ENCODE measurements around the gene DPY19L1.
"Not testable (repeated sequence)": the region's sequence is repeated elsewhere in the genome, so short reads cannot be mapped to it uniquely, and the experiment has no call there.

The DPY19L1 gene

DNA sequence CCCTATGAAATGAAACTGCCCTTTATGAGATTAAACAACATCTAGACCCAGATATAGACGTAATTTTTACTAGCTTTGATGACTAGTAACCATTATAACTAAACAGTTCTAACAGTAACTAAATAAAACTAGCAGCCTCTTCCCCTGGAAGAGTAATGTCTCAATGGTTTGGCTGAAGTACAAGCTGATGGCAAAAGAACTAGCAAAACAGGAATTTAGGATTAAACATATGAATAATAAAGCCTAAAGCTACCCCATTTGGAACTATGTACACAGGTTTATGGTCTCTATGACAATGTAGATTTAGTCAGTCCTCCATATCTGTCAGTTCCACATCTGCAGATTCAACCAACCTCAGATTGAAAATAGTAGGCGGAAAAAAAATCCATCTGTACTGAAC is 6.4 kb downstream of the DPY19L1 start:
- DNase-seq = no peak

DNA sequence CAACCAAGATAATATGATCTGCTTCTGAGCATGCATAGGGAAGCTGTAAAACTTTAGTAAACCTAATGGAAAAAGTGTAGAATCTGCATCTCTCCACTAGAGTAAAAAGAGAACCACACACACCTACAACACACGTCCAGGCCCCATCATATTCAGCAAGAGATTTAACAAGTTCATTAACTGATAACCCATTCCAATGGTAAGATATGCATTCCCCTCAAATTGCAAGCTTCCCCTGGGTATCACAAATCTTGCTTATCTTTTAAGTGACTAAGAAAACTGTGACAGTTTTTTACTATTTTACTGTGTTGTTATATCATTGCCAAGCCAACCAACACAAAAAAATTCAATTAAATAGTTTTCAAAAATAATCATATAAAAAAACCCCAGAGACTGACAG is 8.0 kb downstream of the DPY19L1 start:
- no peak for DNase-seq

DNA sequence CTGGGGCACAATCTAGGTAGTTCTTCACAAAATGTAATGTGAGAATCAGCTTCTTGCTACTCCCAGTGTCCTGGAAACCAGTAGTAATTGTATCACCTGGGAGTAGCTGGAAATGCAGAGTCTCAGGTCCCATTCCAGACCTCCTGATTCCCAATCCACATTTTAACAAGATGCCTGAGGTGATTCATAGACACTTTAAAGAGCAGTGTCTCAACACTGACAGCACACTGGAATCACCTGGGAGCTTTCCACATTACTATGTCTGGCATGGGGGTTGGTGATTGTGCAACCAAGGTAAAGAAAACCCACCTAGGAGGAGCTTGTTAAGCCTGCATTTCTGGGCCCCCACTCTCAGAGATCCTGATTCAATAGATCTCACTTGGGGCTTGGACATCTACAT is 11.1 kb downstream of the DPY19L1 start:
- DNase-seq = no peak

DNA sequence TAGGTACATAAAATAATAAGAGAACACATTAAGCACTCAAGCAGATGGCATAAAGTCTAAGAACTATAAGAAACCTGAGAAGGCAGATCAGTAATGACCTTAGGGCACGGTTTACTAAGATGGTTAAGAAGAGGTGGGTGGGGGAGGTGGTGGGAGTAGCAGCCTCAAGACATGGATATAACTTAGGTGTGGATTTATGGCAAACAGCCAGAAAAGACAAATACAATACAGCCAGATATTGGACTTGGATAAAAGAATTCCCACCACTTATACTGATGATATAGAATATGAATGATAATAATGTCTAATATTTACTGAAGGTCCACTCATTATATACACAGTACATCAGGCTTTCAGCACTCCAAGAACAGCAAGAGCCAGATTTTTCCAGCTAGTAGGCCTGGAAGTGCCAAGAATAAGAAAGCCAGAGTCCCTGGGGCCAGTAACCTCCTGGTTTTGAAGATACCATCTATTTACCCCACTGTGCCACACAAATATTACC is 11.9 kb downstream of the DPY19L1 start:
- DNase-seq = no peak

DNA sequence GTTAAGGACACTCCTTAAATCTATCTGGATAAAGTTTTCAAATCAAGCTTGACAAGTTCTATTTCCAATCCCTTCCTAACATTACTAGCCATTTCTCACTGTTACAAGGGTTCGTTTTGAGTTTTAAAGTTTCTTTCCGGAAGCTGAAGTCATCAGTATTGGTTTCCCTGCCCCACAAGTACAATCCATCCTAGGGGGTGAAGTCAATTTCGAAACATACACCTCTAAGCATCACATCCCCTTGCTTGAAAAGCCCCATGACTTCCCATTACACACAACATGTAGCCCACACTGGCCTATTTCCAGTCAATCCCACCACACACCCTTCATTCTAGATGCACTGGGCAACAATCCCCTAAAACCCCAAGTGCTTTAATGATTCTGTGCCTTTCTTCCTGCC is 13.0 kb downstream of the DPY19L1 start:
- no peak for DNase-seq

DNA sequence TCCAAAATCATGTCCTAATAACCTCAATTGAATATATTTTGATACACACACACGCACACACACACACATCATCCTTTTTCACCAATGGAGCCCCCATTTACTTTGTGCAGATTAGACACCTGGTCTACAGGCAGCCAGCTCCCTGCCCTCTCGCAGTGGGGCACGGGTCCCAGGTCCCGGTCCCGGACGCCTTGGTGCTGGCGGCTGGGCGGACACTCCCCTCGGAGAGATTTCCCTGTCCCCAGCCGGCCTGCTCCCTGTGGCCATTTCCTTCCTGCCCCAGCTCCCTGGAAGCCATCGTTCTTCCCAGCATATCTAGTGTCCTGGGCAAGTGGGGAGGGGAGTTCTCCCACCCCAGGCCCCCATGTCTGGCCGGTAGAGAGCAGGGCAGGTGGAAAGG is 14.6 kb downstream of the DPY19L1 start:
- no peak for DNase-seq

DNA sequence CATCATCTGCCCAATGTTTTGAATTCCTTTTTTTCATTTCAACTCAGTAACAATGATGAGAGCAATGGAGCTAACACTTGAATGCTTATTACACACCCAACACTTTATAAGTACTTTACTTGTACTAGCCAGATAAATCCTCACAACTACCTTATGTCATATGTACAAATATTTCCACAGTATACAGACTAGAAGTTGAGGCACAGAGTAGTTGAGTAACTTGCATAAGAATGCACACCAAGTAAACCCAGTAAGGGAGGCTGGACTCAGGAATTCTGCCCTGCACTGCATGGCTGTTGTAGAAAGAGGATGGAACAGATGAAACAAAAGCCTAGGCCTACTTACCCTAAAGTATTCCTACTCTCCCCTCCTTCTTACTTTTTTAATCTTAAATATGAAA is 15.8 kb downstream of the DPY19L1 start:
- DNase-seq = no peak

DNA sequence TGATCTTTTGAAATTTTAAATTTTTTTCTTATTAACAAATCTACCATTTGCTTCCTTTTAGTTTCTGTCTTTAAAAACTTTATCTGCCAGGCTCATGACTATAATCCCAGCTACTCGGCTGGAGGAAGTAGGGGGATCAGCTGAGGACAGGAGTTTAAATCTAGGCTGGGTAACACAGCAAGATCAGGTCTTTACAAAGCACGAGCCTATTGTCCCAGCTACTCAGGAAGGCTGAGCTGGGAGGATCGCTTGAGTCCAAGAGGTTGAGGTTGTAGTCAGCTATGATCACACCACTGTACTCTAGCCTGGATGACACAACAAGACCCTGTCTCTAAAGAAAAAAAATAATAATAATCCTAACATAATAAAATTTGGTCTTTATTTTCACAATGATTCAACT is 17.5 kb downstream of the DPY19L1 start:
- no peak for DNase-seq

DNA sequence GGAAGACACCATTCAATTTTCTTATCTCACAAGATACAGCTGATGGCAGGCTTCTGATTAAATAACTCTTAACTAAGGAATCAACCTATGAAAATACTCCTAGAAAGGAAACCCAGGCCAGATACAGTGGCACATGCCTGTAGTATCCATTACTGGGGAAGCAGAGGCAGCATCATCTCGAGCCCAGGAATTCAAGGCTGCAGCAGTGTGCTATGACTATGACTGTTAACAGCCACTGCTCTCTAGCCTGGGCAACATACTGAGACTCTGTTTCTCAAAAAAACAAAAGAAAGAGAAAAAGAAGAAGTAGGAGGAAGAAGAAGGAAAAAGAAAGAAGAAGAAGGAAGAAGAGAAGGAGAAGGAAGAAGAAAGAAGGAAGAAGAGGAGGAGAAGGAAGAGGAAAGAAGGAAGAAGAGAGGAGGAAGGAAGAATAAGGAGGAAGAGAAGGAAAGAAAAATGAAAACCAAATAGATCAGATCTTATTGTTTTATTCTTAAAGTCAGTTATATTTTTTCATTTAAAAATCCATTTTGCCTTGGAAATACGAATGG is 18.0 kb downstream of the DPY19L1 start:
- no peak for DNase-seq

DNA sequence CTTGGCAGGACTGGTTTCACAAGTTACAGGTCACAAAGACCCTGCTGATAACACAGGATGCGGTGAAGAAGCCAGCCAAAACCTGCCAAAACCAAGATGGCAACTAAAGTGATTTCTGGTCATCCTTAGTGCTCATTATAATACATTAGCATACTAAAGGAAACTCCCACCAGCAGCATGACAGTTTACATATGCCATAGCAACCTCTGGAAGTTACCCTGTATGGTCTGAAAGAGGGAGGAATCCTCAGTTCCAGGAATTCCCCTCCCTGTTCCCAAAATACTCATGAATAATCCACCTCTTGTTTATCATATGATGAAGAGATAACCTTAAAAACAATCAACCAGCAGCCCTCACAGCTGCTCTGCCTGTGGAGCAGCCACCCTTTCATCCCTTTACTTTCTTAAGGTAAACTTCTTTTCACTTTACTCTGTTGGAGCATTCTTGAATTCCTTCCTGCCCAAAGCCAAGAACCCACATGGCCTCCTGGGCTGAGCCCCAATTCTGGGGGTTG is 21.9 kb downstream of the DPY19L1 start:
- DNase-seq = no peak

DNA sequence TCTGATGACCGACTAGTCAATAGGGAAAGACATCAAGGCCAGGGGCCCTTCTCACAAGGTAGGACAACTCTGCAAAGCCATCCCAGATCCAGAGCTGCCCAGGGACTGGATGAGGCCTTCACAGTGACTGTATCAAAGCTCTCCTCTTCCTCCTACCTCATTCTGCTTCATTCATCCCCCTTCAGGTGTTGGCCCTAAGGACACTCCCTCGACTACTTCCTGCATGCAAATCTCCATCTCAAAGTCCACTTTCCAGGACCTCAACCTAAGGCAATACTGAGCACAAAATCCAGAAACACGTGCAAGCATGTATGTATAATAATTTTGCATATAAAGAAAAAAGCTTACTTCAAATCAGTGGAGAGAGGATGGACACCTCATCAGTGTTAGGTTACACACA is 25.1 kb downstream of the DPY19L1 start:
- DNase-seq = no peak

DNA sequence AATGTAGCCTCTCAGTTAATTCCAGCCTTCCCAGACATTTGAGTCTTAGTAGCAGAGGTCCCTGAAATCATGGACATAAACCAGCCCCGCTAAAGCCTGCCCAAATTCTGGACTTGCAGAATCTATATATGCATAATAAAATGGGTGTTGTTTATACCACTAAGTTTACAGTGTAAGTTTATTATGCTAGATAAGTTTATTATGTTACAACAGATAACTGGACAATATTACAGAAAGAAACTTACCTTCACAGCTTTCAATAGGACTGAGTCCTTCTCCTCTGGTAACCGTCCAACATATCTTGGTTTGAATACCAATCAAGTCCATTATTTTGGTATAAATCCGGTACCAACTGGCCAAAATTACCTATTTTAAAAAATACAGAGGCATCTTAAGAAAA is 26.2 kb downstream of the DPY19L1 start:
- DNase-seq = no peak

DNA sequence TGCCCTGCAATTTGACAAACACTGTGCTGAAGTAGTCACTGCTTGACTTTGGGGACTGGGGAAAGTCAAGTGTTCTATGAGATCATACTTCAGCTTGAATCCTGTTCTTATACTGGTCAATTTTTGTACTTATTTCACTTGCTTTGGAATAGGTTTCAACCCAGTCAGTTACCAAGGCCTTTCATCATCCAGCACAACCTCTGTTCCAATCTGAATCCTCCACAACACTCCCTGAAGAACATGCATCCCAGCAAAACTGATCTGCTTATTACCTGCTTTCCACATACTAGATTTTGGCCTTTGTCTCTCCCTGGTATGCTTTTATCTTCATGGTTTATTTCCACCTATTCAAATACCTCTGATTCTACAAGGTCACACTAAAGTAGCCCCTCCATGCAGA is 29.5 kb downstream of the DPY19L1 start:
- DNase-seq = no peak

DNA sequence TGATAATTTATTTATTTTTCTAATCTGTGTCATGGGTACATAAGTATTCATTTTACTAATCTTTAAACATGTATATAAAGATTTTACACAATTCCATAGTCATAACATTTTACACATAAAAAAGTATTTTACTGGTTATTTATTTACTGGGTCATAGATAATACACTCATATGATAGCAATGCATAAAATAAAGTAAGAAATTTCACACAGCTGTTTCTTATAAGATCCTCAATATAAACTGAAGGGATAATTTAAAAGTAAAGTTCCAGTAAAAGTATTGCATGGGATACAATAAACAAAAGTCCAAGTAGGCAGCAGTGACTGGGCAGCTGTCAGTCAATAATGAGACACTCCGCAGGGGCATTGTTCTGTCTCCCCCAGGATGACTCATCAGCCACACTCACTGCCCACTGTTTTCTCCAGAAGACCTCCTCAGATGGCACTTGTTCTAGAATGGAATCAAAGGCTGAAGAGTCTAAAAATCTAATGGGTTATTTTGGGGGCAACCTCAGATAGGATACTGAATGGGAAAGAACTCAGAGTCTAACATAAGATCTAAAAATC is 32.7 kb downstream of the DPY19L1 start:
- DNase-seq = no peak

DNA sequence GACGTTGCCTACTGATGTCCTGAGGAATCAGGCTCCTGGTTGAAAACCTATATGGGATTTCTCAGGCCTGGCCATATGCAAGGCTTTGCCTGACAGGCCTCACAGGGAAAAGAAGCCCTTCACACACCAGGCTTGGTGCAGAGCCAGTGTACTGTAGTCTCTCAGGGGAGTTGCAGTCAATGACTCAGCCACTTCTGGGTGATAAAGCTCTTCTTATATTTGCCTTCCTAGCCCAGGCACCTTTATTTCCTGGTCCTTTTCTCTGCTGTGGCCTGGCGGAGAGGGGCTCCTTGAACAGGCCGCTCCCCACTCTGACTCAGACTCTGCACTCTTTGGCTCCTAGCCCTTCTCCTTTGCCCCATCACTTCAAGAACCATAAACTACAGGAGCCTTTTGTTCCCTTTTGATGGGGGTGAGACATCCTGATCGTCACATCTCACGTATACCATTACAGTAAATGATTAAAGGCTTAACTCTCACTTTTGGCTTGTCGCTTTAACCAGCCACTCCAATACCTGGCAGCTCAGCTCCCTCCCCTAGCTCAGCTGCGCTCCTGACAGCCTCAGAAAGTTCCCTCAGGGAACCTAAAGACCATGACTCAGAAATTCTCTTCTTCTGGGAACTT is 33.5 kb downstream of the DPY19L1 start:
- DNase-seq = no peak

DNA sequence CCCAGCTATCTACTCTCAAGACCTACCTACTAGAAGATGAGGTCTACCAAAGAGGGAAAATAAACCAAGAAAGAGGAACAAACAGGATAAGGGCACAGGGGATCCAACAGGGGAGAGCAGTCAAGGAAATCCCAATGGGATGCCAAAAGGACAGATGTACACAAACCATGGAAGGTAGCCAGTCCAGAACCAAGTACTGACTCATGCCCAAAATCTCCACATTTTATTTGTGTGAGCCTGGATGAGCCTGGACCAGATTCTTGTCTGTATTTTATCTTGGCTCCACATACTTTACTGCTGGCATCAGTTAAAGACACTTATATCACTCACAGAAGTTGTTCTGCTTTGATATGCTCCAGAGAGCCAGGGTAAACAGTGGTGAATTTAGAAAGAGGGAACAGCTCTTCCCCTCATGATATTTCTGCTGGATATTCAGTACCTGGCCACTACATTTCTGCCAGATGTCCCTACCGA is 34.1 kb downstream of the DPY19L1 start:
- DNase-seq = not testable (repeated sequence)

DNA sequence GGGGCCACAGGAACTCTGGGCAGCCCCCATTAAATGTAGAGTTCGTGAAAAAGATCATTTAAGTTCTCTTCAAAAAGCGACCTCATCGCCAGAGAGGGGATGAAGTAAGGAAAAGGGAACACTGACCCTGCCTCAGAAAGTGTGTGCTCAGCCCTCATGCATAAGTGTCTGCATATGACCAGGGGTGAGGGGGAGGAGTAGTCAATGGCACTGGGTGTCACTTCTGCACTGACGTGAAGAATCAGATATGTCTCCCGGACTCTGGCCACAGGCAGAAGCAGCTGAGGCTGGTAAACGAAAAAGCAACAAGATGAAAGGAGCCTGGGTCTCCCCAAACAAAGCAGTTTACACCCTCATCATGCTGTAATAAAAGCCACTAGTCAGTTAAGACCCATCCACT is 39.0 kb downstream of the DPY19L1 start:
- DNase-seq = not testable (repeated sequence)

DNA sequence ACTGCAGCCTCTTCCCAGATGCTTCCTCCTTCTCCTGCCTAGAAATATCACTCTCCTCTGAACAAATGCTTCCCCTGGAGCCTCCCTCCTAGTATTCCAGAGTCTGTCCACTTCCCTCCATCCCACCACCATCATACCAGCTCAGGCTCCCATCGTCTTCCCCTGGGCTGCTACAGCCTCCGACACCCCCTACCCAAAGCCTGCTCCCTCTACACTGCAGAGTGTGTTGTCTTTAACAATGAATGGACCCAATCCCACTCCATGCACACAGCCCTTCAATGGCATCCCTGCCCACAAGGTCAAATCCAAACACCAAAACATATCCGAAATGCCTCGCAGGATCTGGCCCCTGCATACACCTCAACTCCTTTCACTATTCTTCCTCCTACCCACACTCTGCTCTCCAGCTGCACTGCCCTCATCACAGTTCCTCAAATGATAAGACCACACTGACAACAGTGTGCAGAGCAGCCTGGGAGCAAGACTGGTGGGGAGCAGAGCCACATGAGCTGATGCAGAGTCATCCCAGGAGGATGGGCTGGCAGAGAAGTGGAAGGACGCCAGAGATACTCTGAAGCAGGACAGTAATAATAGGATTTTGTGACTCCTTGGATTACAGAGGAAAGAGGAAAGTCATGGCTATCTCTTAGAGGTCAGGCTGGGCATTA is 40.7 kb downstream of the DPY19L1 start:
- not testable (repeated sequence) for DNase-seq

DNA sequence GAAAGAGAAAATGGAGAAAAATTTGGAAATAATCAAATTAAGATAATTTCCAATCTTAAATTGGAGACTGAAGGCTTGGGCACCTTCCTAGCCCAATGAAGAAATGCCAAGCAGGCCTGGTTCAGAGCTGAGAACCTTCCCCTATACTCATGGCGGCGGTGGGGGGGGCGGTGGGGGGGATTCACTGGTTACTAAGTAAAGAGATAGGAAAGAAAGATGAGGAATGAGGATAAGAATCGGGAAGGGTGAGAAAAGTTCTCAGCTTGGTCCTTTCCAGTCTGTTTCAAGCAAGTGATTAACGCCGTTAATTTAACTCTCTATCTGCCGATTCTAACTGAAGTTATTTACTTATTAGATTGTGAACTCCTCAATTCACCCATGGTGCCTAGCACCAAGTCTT is 41.5 kb downstream of the DPY19L1 start:
- no peak for DNase-seq

DNA sequence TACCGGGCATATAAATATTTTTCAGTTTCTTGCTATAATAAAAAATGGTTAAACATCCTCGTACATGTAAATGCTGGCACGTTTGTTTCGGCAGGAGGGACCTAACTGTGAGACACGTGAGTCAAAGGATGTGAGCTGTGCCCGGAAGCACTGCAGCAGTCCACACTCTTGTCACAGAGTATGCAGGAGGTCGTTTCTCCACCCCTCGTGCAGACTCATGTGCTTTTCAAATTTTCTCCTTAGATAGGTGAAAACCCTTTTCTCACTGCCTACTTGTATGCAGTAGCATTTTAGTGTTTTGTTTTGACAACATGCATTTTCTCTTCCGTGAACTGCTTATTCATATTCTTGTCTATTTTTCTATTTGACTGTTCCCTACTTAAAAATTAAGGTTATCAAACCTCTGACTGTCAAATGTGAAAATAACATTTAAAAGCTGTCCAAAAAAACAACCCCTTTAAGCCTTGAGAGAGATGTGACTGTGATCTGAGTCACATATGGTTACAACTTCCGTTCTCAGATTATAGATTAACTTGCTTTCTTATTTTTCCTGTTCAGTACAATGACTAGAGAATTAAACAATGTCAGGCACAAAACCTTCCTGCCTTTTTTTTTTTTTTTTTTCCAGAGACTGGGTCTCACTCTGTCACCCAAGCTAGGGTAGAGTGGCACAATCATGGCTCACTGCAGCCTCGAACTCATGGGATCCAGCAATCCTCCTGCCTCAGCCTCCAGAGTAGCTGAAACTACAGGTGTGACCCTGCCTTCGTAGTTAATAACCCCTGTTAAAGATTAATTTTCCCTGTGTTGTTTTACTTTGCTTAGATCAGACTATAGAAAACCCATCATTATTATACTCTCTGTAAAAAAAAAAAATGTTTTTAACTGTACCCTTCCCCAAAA is 45.1 kb downstream of the DPY19L1 start:
- no peak for DNase-seq

DNA sequence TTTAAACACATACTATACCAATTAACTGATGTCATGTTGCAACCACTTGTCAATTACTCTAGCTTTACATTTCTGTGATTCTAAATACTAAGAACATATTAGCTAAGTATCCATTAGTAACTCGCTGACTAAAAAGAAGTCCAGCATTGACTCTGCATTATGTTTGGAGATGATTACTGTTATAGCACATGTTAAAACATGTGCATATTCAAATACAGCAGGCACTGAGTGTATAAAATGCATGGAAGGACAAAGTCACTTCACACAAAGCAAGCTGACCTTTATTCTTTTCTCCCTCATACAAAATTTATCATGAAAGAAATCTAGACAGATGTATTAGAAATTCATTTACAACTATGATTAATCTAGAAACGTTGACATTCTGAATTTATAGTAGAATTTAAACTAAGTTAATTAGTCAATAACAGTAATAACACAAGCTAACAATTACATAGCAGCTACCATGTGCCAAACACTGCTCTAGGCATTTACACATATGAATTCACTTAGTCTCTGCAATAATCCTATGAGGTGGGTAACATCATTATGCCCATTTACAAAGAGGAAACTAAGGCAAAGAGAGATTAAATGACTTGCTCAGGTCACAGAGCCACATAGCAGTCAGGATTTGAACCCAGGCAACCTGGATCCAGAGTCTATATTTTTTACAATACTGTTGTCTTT is 48.7 kb downstream of the DPY19L1 start:
- DNase-seq = not testable (repeated sequence)

DNA sequence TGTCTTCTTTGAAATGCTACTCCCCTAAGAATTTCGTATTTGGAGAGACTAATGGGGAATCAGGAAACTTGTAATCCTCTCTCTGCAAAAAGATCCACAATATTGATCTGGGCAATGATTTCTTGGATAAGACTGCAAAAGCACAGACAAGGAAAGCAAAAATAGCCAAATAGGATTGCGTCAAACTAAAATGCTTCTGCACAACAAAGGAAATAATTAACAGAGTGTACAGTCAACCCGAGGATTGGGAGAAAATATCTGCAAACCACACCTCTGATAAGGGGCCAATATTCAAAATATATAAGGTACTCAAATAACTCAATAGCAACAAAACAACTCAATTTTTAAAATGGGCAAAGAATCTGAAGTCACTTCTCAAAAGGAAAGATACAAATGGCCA is 52.1 kb downstream of the DPY19L1 start:
- not testable (repeated sequence) for DNase-seq
